H1 (cell line): Measurements from ENCODE around the gene LDLRAD3. TPM values are rescaled to one million over a fixed set of nuclear protein-coding genes. Genes with fewer than 3 reads are reported as not detected.

ENCODE experiments used
- CHD7 ChIP-seq: fragments of 300-600 bp; sonication (generic); IDR thresholded peaks from 2 replicates; pipeline ENCODE4 v1.7.1; 2012; ENCODE audit warnings: low read length, moderate library complexity, mild to moderate bottlenecking, inconsistent platforms; ENCODE audit not compliant: insufficient replicate concordance
- HDAC2 ChIP-seq, 2 experiments: fragments of 300-600 bp in 1 of 2; sonication (generic) in 1 of 2; IDR thresholded peaks; 2 replicates each; pipeline ENCODE4 v1.6.1; 2011 to 2012; ENCODE audit warnings: low read depth in 2 of 2, low read length in 2 of 2, mild to moderate bottlenecking in 2 of 2, moderate library complexity in 2 of 2, borderline replicate concordance in 1 of 2, inconsistent platforms in 1 of 2
- MAFK ChIP-seq: IDR thresholded peaks from 2 replicates; pipeline ENCODE4 v1.6.1; 2012; ENCODE audit warnings: low read depth, mild to moderate bottlenecking, improper control_type of control experiment, low read length
- RXRA ChIP-seq: IDR thresholded peaks from 2 replicates; pipeline ENCODE4 v1.6.1; 2011; ENCODE audit warnings: low read depth, mild to moderate bottlenecking, low read length, moderate library complexity; ENCODE audit not compliant: insufficient read depth
- SAP30 ChIP-seq: fragments of 300-600 bp; sonication (generic); IDR thresholded peaks from 2 replicates; pipeline ENCODE4 v1.7.1; 2012; ENCODE audit warnings: low read length, moderate library complexity, mild to moderate bottlenecking, inconsistent platforms; ENCODE audit not compliant: insufficient read depth, insufficient replicate concordance
- SP2 ChIP-seq: IDR thresholded peaks from 2 replicates; pipeline ENCODE4 v1.6.1; 2012; ENCODE audit warnings: mild to moderate bottlenecking, low read length, inconsistent platforms
- SRF ChIP-seq: IDR thresholded peaks from 2 replicates; pipeline ENCODE4 v1.6.1; 2011; ENCODE audit warnings: mild to moderate bottlenecking, low read depth, low read length, moderate library complexity
- TAF7 ChIP-seq: optimal IDR thresholded peaks from 2 replicates; pipeline ENCODE3; 2011; ENCODE audit warnings: low read depth, mild to moderate bottlenecking, inconsistent platforms, low read length, moderate library complexity, borderline replicate concordance
- TCF12 ChIP-seq: IDR thresholded peaks from 2 replicates; pipeline ENCODE4 v1.6.1; 2011; ENCODE audit warnings: low read depth, mild to moderate bottlenecking, low read length
- YY1 ChIP-seq: IDR thresholded peaks from 2 replicates; pipeline ENCODE4 v1.6.1; 2011; ENCODE audit warnings: low read depth, mild to moderate bottlenecking, low read length
- polyA plus RNA-seq, 7 experiments: library from polyadenylated mRNA; depleted of rRNA in 3 of 7; stranded (reverse) in 5 of 7; unstranded in 2 of 7; fragments of >200 nt in 5 of 7; fragments of 200-250 nt in 2 of 7; gene quantifications; 1 replicate in 5 of 7; 2 replicates in 1 of 7; 4 replicates in 1 of 7; pipeline versions ENCODE4 v1.2.1 to v1.2.3, GENCODE V29; 2011 to 2013; ENCODE audit warnings: missing spikeins in 2 of 7, mixed read lengths in 2 of 7
- total RNA-seq: library from RNA; stranded (reverse); fragmentation: NEBNext Ultra II Directional; extraction: Animal tissue kit (Norgen Biotek cat#: 25700); gene quantifications from 2 replicates; pipeline ENCODE4 v1.2.1, GENCODE V29; 2021

Gene LDLRAD3
- total and polyA plus RNA-seq, 2 of the 8 experiments (the other 6 are each of a cell fraction or from before 2014, with no cell fraction given): 18.6 to 22.8 TPM

GRCh38 chr11:35947437-35947836 is 3.6 kb downstream of the LDLRAD3 start (continued):
- TF ChIP-seq CHD7 (no peak), TAF7 (no peak), SP2 (no peak), SAP30 (no peak), YY1 (no peak), TCF12 (no peak), RXRA (no peak), SRF (no peak), MAFK (no peak), HDAC2 (IDR thresholded peaks at IDR 0.05; ENCODE audit: borderline replicate concordance in 1 of 2, low read depth in 2 of 2, low read length in 2 of 2) (no peak)
